NCI-H1436 (cell line): ENCODE data around the gene CHPT1.

ENCODE experiments used
- DNase-seq: peaks from one replicate; lab custom pipeline; 2025; lab: John Stamatoyannopoulos, UW

CHPT1 gene

GRCh38 chr12:101685092-101685491 is 12.3 kb upstream of the CHPT1 start:
- DNase-seq: no peak

- no peak for DNase-seq
Measured at GRCh38 chr12:101686176-101686575, 11.3 kb upstream of the CHPT1 start.

GRCh38 chr12:101690544-101691098 is 6.8 kb upstream of the CHPT1 start:
- DNase-seq: no peak

GRCh38 chr12:101691503-101692096 is 5.8 kb upstream of the CHPT1 start:
- DNase-seq: no peak

- DNase-seq: no peak
Measured at GRCh38 chr12:101694297-101694848, 3.1 kb upstream of the CHPT1 start.

- DNase-seq: no peak
Measured at GRCh38 chr12:101694986-101695385, 2.5 kb upstream of the CHPT1 start.

- no peak for DNase-seq
Measured at GRCh38 chr12:101695706-101696105, 1.7 kb upstream of the CHPT1 start.

- no peak for DNase-seq
Measured at GRCh38 chr12:101696251-101697196, 916 bp upstream of the CHPT1 start.

- no peak for DNase-seq
Measured at GRCh38 chr12:101697930-101698799, 725 bp downstream of the CHPT1 start.

GRCh38 chr12:101698800-101699347 is 1.4 kb downstream of the CHPT1 start:
- DNase-seq: no peak

- no peak for DNase-seq
Measured at GRCh38 chr12:101700299-101700820, 2.9 kb downstream of the CHPT1 start.

GRCh38 chr12:101703487-101703886 is 6.0 kb downstream of the CHPT1 start:
- DNase-seq: no peak

GRCh38 chr12:101706403-101706802 is 9.0 kb downstream of the CHPT1 start:
- DNase-seq: no peak

GRCh38 chr12:101707131-101707782 is 9.8 kb downstream of the CHPT1 start:
- DNase-seq: no peak

GRCh38 chr12:101710288-101710687 is 12.8 kb downstream of the CHPT1 start:
- no peak for DNase-seq

GRCh38 chr12:101713059-101713682 is 15.7 kb downstream of the CHPT1 start:
- no peak for DNase-seq

GRCh38 chr12:101713930-101714329 is 16.5 kb downstream of the CHPT1 start:
- DNase-seq: no peak

- no peak for DNase-seq
Measured at GRCh38 chr12:101714877-101715444, 17.5 kb downstream of the CHPT1 start.

- DNase-seq: no peak
Measured at GRCh38 chr12:101719566-101719965, 22.1 kb downstream of the CHPT1 start.

- no peak for DNase-seq
Measured at GRCh38 chr12:101720118-101720517, 22.7 kb downstream of the CHPT1 start.
